Smooth muscle cell (in vitro differentiated cells): Measurements from ENCODE around the gene RGS7. TPM values are rescaled to one million over a fixed set of nuclear protein-coding genes. Genes with fewer than 3 reads are reported as not detected.

ENCODE experiments used
- DNase-seq: peaks from one replicate; lab custom pipeline; 2025; ENCODE audit not compliant: unreplicated experiment; lab: John Stamatoyannopoulos, UW
- H2AFZ ChIP-seq: fragments of 200-600 bp; sonication (generic); 2 replicates; pipeline ENCODE4 v1.6.0; 2016; ENCODE audit warnings: antibody characterized with exemption, low read depth, mild to moderate bottlenecking
- H3F3A ChIP-seq: fragments of 200-600 bp; sonication (generic); 2 replicates; pipeline ENCODE4 v1.6.0; 2017; ENCODE audit warnings: antibody characterized with exemption, low read depth
- H3K27ac ChIP-seq: fragments of 200-600 bp; sonication (generic); 2 replicates; pipeline ENCODE4 v1.5.1; 2016; ENCODE audit warnings: low read depth, mild to moderate bottlenecking
- H3K27me3 ChIP-seq: fragments of 200-600 bp; sonication (generic); 2 replicates; pipeline ENCODE4 v1.6.1; 2016; ENCODE audit warnings: low read depth, mild to moderate bottlenecking
- H3K36me3 ChIP-seq: fragments of 200-600 bp; sonication (generic); 2 replicates; pipeline ENCODE4 v1.5.1; 2016; ENCODE audit warnings: low read depth
- H3K4me1 ChIP-seq: fragments of 200-600 bp; sonication (generic); 2 replicates; pipeline ENCODE4 v1.5.1; 2016; ENCODE audit warnings: low read depth
- H3K4me2 ChIP-seq: fragments of 200-600 bp; sonication (generic); 2 replicates; pipeline ENCODE4 v1.6.0; 2016; ENCODE audit warnings: mild to moderate bottlenecking
- H3K4me3 ChIP-seq: fragments of 200-600 bp; sonication (generic); 2 replicates; pipeline ENCODE4 v1.5.1; 2016; ENCODE audit warnings: mild to moderate bottlenecking
- H3K79me2 ChIP-seq: fragments of 200-600 bp; sonication (generic); 2 replicates; pipeline ENCODE4 v1.6.0; 2016; ENCODE audit warnings: low read depth, mild to moderate bottlenecking
- H3K9ac ChIP-seq: fragments of 200-600 bp; sonication (generic); 2 replicates; pipeline ENCODE4 v1.6.0; 2016; ENCODE audit warnings: low read depth
- H3K9me3 ChIP-seq: fragments of 200-600 bp; sonication (generic); replicated peaks from 2 replicates; pipeline ENCODE4 v1.5.1; 2016; ENCODE audit warnings: low read depth
- H4K20me1 ChIP-seq: fragments of 200-600 bp; sonication (generic); 2 replicates; pipeline ENCODE4 v1.6.0; 2016; ENCODE audit warnings: low read depth
- CTCF ChIP-seq: fragments of 200-600 bp; sonication (generic); IDR thresholded peaks from 2 replicates; pipeline ENCODE4 v1.5.1; 2017; ENCODE audit warnings: borderline replicate concordance, mild to moderate bottlenecking, antibody characterized with exemption; ENCODE audit not compliant: insufficient read depth, poor library complexity, severe bottlenecking
- WGBS: methylation state at CpG from one replicate; pipeline ENCODE4 v1.1.7; 2016; ENCODE audit warnings: low lambda C conversion rate; 5-methylcytosine and 5-hydroxymethylcytosine counted together
- polyA plus RNA-seq: library from polyadenylated mRNA; unstranded; fragments of >200 nt; fragmentation: Nextera tagmentation; extraction: Ambion mirVana; gene quantifications from 2 replicates; pipeline ENCODE4 v1.2.1, GENCODE V29; 2016
- total RNA-seq: library from RNA; depleted of rRNA; stranded (reverse); fragments of >200 nt; gene quantifications from 2 replicates; pipeline ENCODE4 v1.2.3, GENCODE V29; 2014

RGS7 gene
- total and polyA plus RNA-seq, 2 experiments from 2014 or later = 0.16 TPM; not detected in 1

GRCh38 chr1:241105147-241105546 is 251.9 kb downstream of the RGS7 start:
- no peaks in the 10 kb centered on the region for H3K36me3 ChIP-seq
- no peak overlapping the region for H2AFZ ChIP-seq
- no peak overlapping the region for H3K9ac ChIP-seq
- no peaks in the 10 kb centered on the region for H3K79me2 ChIP-seq
- H3K4me2 ChIP-seq = no peak overlapping the region
- H3F3A ChIP-seq = no peaks in the 10 kb centered on the region
- no peak for TF ChIP-seq CTCF
- H3K27me3 ChIP-seq = no peaks in the 10 kb centered on the region
- H3K4me3 ChIP-seq = no peak overlapping the region
- no peaks in the 10 kb centered on the region for H4K20me1 ChIP-seq
- H3K9me3 ChIP-seq = no peaks in the 10 kb centered on the region
- H3K27ac ChIP-seq = no peak overlapping the region
- no peaks in the 10 kb centered on the region for H3K4me1 ChIP-seq
- 96% methylated on average over 3 of the region's 3 CpGs for WGBS
- DNase-seq = no peak

- Histone ChIP-seq H3K4me2 (no peak overlapping the region), H3K9ac (no peak overlapping the region), H3K36me3 (no peaks in the 10 kb centered on the region), H3K79me2 (no peaks in the 10 kb centered on the region), H2AFZ (no peak overlapping the region), H4K20me1 (no peaks in the 10 kb centered on the region), H3K27me3 (no peaks in the 10 kb centered on the region), H3K4me3 (no peak overlapping the region), H3K27ac (no peak overlapping the region), H3F3A (no peaks in the 10 kb centered on the region), H3K9me3 (no peaks in the 10 kb centered on the region), H3K4me1 (no peaks in the 10 kb centered on the region)
- 66% methylated on average over 1 of the region's 1 CpG for WGBS
- no peak for DNase-seq
- TF ChIP-seq CTCF = no peak
Measured at GRCh38 chr1:241102664-241103063, 254.3 kb downstream of the RGS7 start.

GRCh38 chr1:241101622-241102021 is 255.4 kb downstream of the RGS7 start:
- Histone ChIP-seq H3K4me2 (no peak overlapping the region), H3K4me1 (no peaks in the 10 kb centered on the region), H3K4me3 (no peak overlapping the region), H3K36me3 (no peaks in the 10 kb centered on the region), H3F3A (no peaks in the 10 kb centered on the region), H3K79me2 (no peaks in the 10 kb centered on the region), H4K20me1 (no peaks in the 10 kb centered on the region), H3K9ac (no peak overlapping the region), H3K9me3 (no peaks in the 10 kb centered on the region), H3K27me3 (no peaks in the 10 kb centered on the region), H3K27ac (no peak overlapping the region), H2AFZ (no peak overlapping the region)
- no peak for TF ChIP-seq CTCF
- no peak for DNase-seq
- WGBS = 40% methylated on average over 3 of the region's 3 CpGs

GRCh38 chr1:241097479-241097878 is 259.5 kb downstream of the RGS7 start:
- no peaks in the 10 kb centered on the region for H3K79me2 ChIP-seq
- H3K9me3 ChIP-seq = no peaks in the 10 kb centered on the region
- no peak overlapping the region for H3K4me3 ChIP-seq
- H3K36me3 ChIP-seq = no peaks in the 10 kb centered on the region
- no peak overlapping the region for H3K27ac ChIP-seq
- no peaks in the 10 kb centered on the region for H3K4me1 ChIP-seq
- 93% methylated on average over 5 of the region's 5 CpGs for WGBS
- H2AFZ ChIP-seq = no peak overlapping the region
- H3K9ac ChIP-seq = no peak overlapping the region
- TF ChIP-seq CTCF = no peak
- DNase-seq = no peak
- no peaks in the 10 kb centered on the region for H3F3A ChIP-seq
- H3K27me3 ChIP-seq = no peaks in the 10 kb centered on the region
- H3K4me2 ChIP-seq = no peak overlapping the region
- H4K20me1 ChIP-seq = no peaks in the 10 kb centered on the region
